SH-SY5Y (cell line): ENCODE measurements around the gene KAT2B.

Experiments used
- GATA2 ChIP-seq: IDR thresholded peaks from 2 replicates; pipeline ENCODE4 v1.6.1; 2011; ENCODE audit warnings: mild to moderate bottlenecking, low read depth, low read length
- GATA3 ChIP-seq: IDR thresholded peaks from 2 replicates; pipeline ENCODE4 v1.6.1; 2011; ENCODE audit warnings: low read depth, mild to moderate bottlenecking, low read length, moderate library complexity

GRCh38 chr3:20066850-20067617 lies 26.8 kb downstream of the KAT2B start:
- no peak for TF ChIP-seq GATA2
- no peak for TF ChIP-seq GATA3
